ENCODE measurements around the gene KRT77. TPM values are rescaled to one million over a fixed set of nuclear protein-coding genes. Genes with fewer than 3 reads are reported as not detected.

Gene KRT77
- total and polyA plus RNA-seq, 10 of the 15 experiments (the other 5 are each of a cell fraction or from before 2014, with no cell fraction given), result not detected

DNA sequence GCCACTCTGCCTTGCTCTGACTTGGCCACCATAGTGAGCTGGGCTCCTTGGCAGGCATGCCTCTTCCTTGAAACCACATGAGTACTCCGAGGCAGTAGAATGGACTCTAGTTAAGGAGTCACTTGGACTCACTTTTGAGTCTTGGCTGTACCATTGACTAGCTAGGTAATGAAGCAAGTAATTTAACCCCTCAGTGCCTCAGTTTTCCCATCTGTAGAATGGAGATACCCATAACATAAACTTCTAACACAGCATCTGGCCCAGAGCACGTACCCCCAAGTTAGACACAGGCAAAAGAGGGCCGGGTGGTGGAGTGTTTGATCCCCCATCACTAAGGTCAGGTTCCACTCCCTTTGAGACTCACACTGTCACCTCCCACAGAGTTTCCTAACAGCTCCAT lies 8.3 kb downstream of the KRT77 start:
- intact Hi-C loops (cut with micrococcal nuclease; ENCODE audit: unreplicated experiment) (no loop called here), in situ Hi-C loops (cut with MboI) (no loop called here)
- SMC1A ChIA-PET (ENCODE audit: uncharacterized antibody, unreplicated experiment), result no interaction called here
- no peak overlapping the region for H3K27ac ChIP-seq (ENCODE audit: control insufficient read depth, insufficient read depth)
- H2AFZ ChIP-seq (ENCODE audit: control insufficient read depth, low read depth, low read length), result no peak overlapping the region
- H3K4me3 ChIP-seq, result no peak overlapping the region
- no peaks in the 10 kb centered on the region for H3K9me3 ChIP-seq (replicated peaks; ENCODE audit: control insufficient read depth, insufficient read depth, low read length)
- no peaks in the 10 kb centered on the region for H3K79me2 ChIP-seq (ENCODE audit: control insufficient read depth, insufficient read depth, low read length)
- H4K20me1 ChIP-seq (ENCODE audit: control insufficient read depth, insufficient read depth), result no peaks in the 10 kb centered on the region
- no peak overlapping the region for H3K4me2 ChIP-seq (ENCODE audit: control insufficient read depth, insufficient read depth)
- no peaks in the 10 kb centered on the region for H3K36me3 ChIP-seq (ENCODE audit: control insufficient read depth in 2 of 2, insufficient read depth in 2 of 2, low read length in 1 of 2)
- RAD21 ChIA-PET (ENCODE audit: unreplicated experiment), result no interaction called here
- H3K27me3 ChIP-seq (replicated peaks in 1 of 2; ENCODE audit: control insufficient read depth in 2 of 2, insufficient read depth in 2 of 2, low read length in 1 of 2), result peaks cover 4 to 6% of the 10 kb centered on the region in 2 experiments; a peak in 3 of 4 replicates
- no peak for ATAC-seq
- no peak overlapping the region for H3K9ac ChIP-seq (ENCODE audit: control insufficient read depth, insufficient read depth, low read length)
- 0% methylated on average over 3 of the region's 3 CpGs for WGBS (ENCODE audit: insufficient coverage, insufficient replicate concordance, low lambda C conversion rate, missing lambda C conversion rate)
- no TSS peak for BruUV-seq (replicated peaks)
- no peak for FAIRE-seq
- DNase-seq (ENCODE audit: low read depth, low spot score), result no peak
- no peaks in the 10 kb centered on the region for H3K4me1 ChIP-seq (ENCODE audit: control insufficient read depth, insufficient read depth, low read length)
- POLR2A ChIA-PET, result no interaction called here
- CTCF ChIA-PET, result no interaction called here
- TF ChIP-seq CHD2 (IDR thresholded peaks at IDR 0.05; ENCODE audit: borderline replicate concordance, low read depth, low read length), result no peak
- TF ChIP-seq, protein P1, sequence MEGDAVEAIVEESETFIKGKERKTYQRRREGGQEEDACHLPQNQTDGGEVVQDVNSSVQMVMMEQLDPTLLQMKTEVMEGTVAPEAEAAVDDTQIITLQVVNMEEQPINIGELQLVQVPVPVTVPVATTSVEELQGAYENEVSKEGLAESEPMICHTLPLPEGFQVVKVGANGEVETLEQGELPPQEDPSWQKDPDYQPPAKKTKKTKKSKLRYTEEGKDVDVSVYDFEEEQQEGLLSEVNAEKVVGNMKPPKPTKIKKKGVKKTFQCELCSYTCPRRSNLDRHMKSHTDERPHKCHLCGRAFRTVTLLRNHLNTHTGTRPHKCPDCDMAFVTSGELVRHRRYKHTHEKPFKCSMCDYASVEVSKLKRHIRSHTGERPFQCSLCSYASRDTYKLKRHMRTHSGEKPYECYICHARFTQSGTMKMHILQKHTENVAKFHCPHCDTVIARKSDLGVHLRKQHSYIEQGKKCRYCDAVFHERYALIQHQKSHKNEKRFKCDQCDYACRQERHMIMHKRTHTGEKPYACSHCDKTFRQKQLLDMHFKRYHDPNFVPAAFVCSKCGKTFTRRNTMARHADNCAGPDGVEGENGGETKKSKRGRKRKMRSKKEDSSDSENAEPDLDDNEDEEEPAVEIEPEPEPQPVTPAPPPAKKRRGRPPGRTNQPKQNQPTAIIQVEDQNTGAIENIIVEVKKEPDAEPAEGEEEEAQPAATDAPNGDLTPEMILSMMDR (IDR thresholded peaks at IDR 0.05 in 2 of 3, conservative IDR thresholded peaks at IDR 0.05 in 1 of 3; ENCODE audit: control insufficient read depth in 2 of 3, extremely low read depth in 1 of 3, insufficient read depth in 1 of 3, low read depth in 3 of 3, low read length in 3 of 3), result no peak
- no peak for TF ChIP-seq IKZF2 (IDR thresholded peaks at IDR 0.05)
- TF ChIP-seq, protein P2, sequence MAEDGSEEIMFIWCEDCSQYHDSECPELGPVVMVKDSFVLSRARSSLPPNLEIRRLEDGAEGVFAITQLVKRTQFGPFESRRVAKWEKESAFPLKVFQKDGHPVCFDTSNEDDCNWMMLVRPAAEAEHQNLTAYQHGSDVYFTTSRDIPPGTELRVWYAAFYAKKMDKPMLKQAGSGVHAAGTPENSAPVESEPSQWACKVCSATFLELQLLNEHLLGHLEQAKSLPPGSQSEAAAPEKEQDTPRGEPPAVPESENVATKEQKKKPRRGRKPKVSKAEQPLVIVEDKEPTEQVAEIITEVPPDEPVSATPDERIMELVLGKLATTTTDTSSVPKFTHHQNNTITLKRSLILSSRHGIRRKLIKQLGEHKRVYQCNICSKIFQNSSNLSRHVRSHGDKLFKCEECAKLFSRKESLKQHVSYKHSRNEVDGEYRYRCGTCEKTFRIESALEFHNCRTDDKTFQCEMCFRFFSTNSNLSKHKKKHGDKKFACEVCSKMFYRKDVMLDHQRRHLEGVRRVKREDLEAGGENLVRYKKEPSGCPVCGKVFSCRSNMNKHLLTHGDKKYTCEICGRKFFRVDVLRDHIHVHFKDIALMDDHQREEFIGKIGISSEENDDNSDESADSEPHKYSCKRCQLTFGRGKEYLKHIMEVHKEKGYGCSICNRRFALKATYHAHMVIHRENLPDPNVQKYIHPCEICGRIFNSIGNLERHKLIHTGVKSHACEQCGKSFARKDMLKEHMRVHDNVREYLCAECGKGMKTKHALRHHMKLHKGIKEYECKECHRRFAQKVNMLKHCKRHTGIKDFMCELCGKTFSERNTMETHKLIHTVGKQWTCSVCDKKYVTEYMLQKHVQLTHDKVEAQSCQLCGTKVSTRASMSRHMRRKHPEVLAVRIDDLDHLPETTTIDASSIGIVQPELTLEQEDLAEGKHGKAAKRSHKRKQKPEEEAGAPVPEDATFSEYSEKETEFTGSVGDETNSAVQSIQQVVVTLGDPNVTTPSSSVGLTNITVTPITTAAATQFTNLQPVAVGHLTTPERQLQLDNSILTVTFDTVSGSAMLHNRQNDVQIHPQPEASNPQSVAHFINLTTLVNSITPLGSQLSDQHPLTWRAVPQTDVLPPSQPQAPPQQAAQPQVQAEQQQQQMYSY (CRISPR knock-in tag; IDR thresholded peaks at IDR 0.05), result no peak
- TF ChIP-seq IRF4 (IDR thresholded peaks at IDR 0.05; ENCODE audit: low read depth, low read length), result no peak
- TF ChIP-seq PAX8 (IDR thresholded peaks at IDR 0.05), result no peak
- TF ChIP-seq SMAD1 (IDR thresholded peaks at IDR 0.05; ENCODE audit: low read depth, partially characterized antibody), result no peak
- TF ChIP-seq ZZZ3 (IDR thresholded peaks at IDR 0.05; ENCODE audit: control insufficient read depth, insufficient read length, low read depth), result no peak
- no peak for TF ChIP-seq CHD4 (IDR thresholded peaks at IDR 0.05)
- TF ChIP-seq ZBTB11 (CRISPR knock-in tag; IDR thresholded peaks at IDR 0.05), result no peak
- TF ChIP-seq KDM1A (IDR thresholded peaks at IDR 0.05; ENCODE audit: borderline replicate concordance), result no peak
- no peak for TF ChIP-seq SMARCA5 (IDR thresholded peaks at IDR 0.05)
- no peak for TF ChIP-seq RB1 (IDR thresholded peaks at IDR 0.05; ENCODE audit: borderline replicate concordance)
- no peak for TF ChIP-seq CHD1 (IDR thresholded peaks at IDR 0.05; ENCODE audit: low read depth, low read length)
- TF ChIP-seq ATF2 (IDR thresholded peaks at IDR 0.05; ENCODE audit: low read length), result no peak
- no peak for TF ChIP-seq SMC3 (IDR thresholded peaks at IDR 0.05; ENCODE audit: borderline replicate concordance, low read length)

Measured in GM12878 (cell line).